Right kidney (tissue), 1 donor: Measurements from ENCODE around the gene ROR1.

ENCODE experiments used
- DNase-seq: peaks from one replicate; pipeline ENCODE4 v3.0.0-alpha.2; 2016

ROR1 gene

GRCh38 chr1:64140596-64140995 is 366.8 kb downstream of the ROR1 start:
- no peak for DNase-seq

GRCh38 chr1:64147045-64147724 is 373.4 kb downstream of the ROR1 start:
- no peak for DNase-seq

- DNase-seq, result no peak
Measured at GRCh38 chr1:64147759-64148158, 373.9 kb downstream of the ROR1 start.

GRCh38 chr1:64150266-64150665 is 376.4 kb downstream of the ROR1 start:
- DNase-seq, result no peak

- DNase-seq, result no peak
Measured at GRCh38 chr1:64150729-64151230, 377.0 kb downstream of the ROR1 start.

GRCh38 chr1:64155278-64155677 is 381.5 kb downstream of the ROR1 start:
- DNase-seq, result no peak

GRCh38 chr1:64161357-64161941 is 387.6 kb downstream of the ROR1 start:
- DNase-seq, result no peak

- no peak for DNase-seq
Measured at GRCh38 chr1:64162151-64162550, 388.3 kb downstream of the ROR1 start.

- DNase-seq, result no peak
Measured at GRCh38 chr1:64162804-64163203, 389.0 kb downstream of the ROR1 start.

GRCh38 chr1:64163431-64163830 is 389.6 kb downstream of the ROR1 start:
- DNase-seq, result no peak

- no peak for DNase-seq
Measured at GRCh38 chr1:64163970-64164369, 390.2 kb downstream of the ROR1 start.

GRCh38 chr1:64166629-64167028 is 392.8 kb downstream of the ROR1 start:
- DNase-seq, result no peak

- DNase-seq, result no peak
Measured at GRCh38 chr1:64167176-64167575, 393.4 kb downstream of the ROR1 start.

GRCh38 chr1:64171246-64171645 is 397.4 kb downstream of the ROR1 start:
- no peak for DNase-seq

- DNase-seq, result no peak
Measured at GRCh38 chr1:64171797-64172281, 398.0 kb downstream of the ROR1 start.

GRCh38 chr1:64172458-64172983 is 398.7 kb downstream of the ROR1 start:
- no peak for DNase-seq

GRCh38 chr1:64173336-64173940 is 399.6 kb downstream of the ROR1 start:
- DNase-seq, result no peak

- DNase-seq, result no peak
Measured at GRCh38 chr1:64175639-64176038, 401.8 kb downstream of the ROR1 start.

GRCh38 chr1:64176659-64177058 is 402.8 kb downstream of the ROR1 start:
- no peak for DNase-seq

- no peak for DNase-seq
Measured at GRCh38 chr1:64179588-64179987, 405.8 kb downstream of the ROR1 start.

GRCh38 chr1:64182207-64182606 is 408.4 kb downstream of the ROR1 start:
- DNase-seq, result no peak

- peak; percentile 45 for DNase-seq
Measured at GRCh38 chr1:64183395-64184002, 409.7 kb downstream of the ROR1 start.

GRCh38 chr1:64184003-64184440 is 410.2 kb downstream of the ROR1 start:
- no peak for DNase-seq
